H1 (cell line): ENCODE measurements around the gene SNAP29. TPM values are rescaled to one million over a fixed set of nuclear protein-coding genes. Genes with fewer than 3 reads are reported as not detected.

ENCODE experiments used
- CHD7 ChIP-seq: fragments of 300-600 bp; sonication (generic); IDR thresholded peaks from 2 replicates; pipeline ENCODE4 v1.7.1; 2012; ENCODE audit warnings: low read length, moderate library complexity, mild to moderate bottlenecking, inconsistent platforms; ENCODE audit not compliant: insufficient replicate concordance
- E2F6 ChIP-seq: IDR thresholded peaks from 2 replicates; pipeline ENCODE4 v1.6.1; 2012; ENCODE audit warnings: inconsistent platforms
- HDAC6 ChIP-seq: IDR thresholded peaks from one replicate; pipeline ENCODE4 v1.7.1; 2012; ENCODE audit warnings: low read depth, mild to moderate bottlenecking, inconsistent platforms, low read length, moderate library complexity
- MAX ChIP-seq: IDR thresholded peaks from 2 replicates; pipeline ENCODE4 v1.6.1; 2012; ENCODE audit warnings: inconsistent platforms
- NRF1 ChIP-seq: IDR thresholded peaks from 2 replicates; pipeline ENCODE4 v1.6.1; 2011; ENCODE audit warnings: mild to moderate bottlenecking, low read depth, low read length, improper control_type of control experiment
- POU5F1 ChIP-seq: IDR thresholded peaks from 2 replicates; pipeline ENCODE4 v1.6.1; 2011; ENCODE audit warnings: low read depth, mild to moderate bottlenecking, low read length, moderate library complexity
- SAP30 ChIP-seq: fragments of 300-600 bp; sonication (generic); IDR thresholded peaks from 2 replicates; pipeline ENCODE4 v1.7.1; 2012; ENCODE audit warnings: low read length, moderate library complexity, mild to moderate bottlenecking, inconsistent platforms; ENCODE audit not compliant: insufficient read depth, insufficient replicate concordance
- SIRT6 ChIP-seq: IDR thresholded peaks from one replicate; pipeline ENCODE4 v1.7.1; 2012; ENCODE audit warnings: low read length, inconsistent platforms
- polyA plus RNA-seq, 7 experiments: library from polyadenylated mRNA; depleted of rRNA in 3 of 7; stranded (reverse) in 5 of 7; unstranded in 2 of 7; fragments of >200 nt in 5 of 7; fragments of 200-250 nt in 2 of 7; gene quantifications; 1 replicate in 5 of 7; 2 replicates in 1 of 7; 4 replicates in 1 of 7; pipeline versions ENCODE4 v1.2.1 to v1.2.3, GENCODE V29; 2011 to 2013; ENCODE audit warnings: missing spikeins in 2 of 7, mixed read lengths in 2 of 7
- total RNA-seq: library from RNA; stranded (reverse); fragmentation: NEBNext Ultra II Directional; extraction: Animal tissue kit (Norgen Biotek cat#: 25700); gene quantifications from 2 replicates; pipeline ENCODE4 v1.2.1, GENCODE V29; 2021

Gene SNAP29
- total and polyA plus RNA-seq, 2 of the 8 experiments (the other 6 are each of a cell fraction or from before 2014, with no cell fraction given): 11.8 to 15.0 TPM

- TF ChIP-seq CHD7 (no peak), MAX (no peak), SIRT6 (no peak), NRF1 (no peak), SAP30 (no peak), E2F6 (no peak), POU5F1 (no peak), HDAC6 (no peak)
These were observed 8.6 kb downstream of the SNAP29 start (continued) for GRCh38 chr22:20867179-20868024.
